ENCODE results near the gene TINAG.
"Not testable (repeated sequence)": the region's sequence is repeated elsewhere in the genome, so short reads cannot be mapped to it uniquely, and the experiment has no call there.

TINAG gene

GRCh38 chr6:54308986-54309315 lies 710 bp downstream of the TINAG start:
- Histone ChIP-seq H3K36me3 (ENCODE audit: control insufficient read depth, insufficient read depth, low read length) (no peaks in the 10 kb centered on the region), H3K27me3 (replicated peaks; ENCODE audit: control insufficient read depth, insufficient read depth, low read length) (no peaks in the 10 kb centered on the region), H3K4me3 (replicated peaks; ENCODE audit: low read depth, low read length) (no peak overlapping the region)
- DNase-seq (ENCODE audit: extremely low read depth, insufficient read length): no peak
- TF ChIP-seq CTCF (IDR thresholded peaks at IDR 0.05; ENCODE audit: insufficient read depth, low read length, poor library complexity, severe bottlenecking): no peak

- no peak overlapping the region for H3K4me3 ChIP-seq (replicated peaks; ENCODE audit: low read depth, low read length)
- no peak for TF ChIP-seq CTCF (IDR thresholded peaks at IDR 0.05; ENCODE audit: insufficient read depth, low read length, poor library complexity, severe bottlenecking)
- no peaks in the 10 kb centered on the region for H3K36me3 ChIP-seq (ENCODE audit: control insufficient read depth, insufficient read depth, low read length)
- DNase-seq (ENCODE audit: extremely low read depth, insufficient read length): no peak
- H3K27me3 ChIP-seq (replicated peaks; ENCODE audit: control insufficient read depth, insufficient read depth, low read length): no peaks in the 10 kb centered on the region
Measured at GRCh38 chr6:54310377-54311152, 2.3 kb downstream of the TINAG start.

- no peaks in the 10 kb centered on the region for H3K36me3 ChIP-seq (ENCODE audit: control insufficient read depth, insufficient read depth, low read length)
- H3K27me3 ChIP-seq (replicated peaks; ENCODE audit: control insufficient read depth, insufficient read depth, low read length): no peaks in the 10 kb centered on the region
- no peak overlapping the region for H3K4me3 ChIP-seq (replicated peaks; ENCODE audit: low read depth, low read length)
- TF ChIP-seq CTCF (IDR thresholded peaks at IDR 0.05; ENCODE audit: insufficient read depth, low read length, poor library complexity, severe bottlenecking): no peak
- no peak for DNase-seq (ENCODE audit: extremely low read depth, insufficient read length)
Measured at GRCh38 chr6:54315656-54316055, 7.4 kb downstream of the TINAG start.

- no peaks in the 10 kb centered on the region for H3K27me3 ChIP-seq (replicated peaks; ENCODE audit: control insufficient read depth, insufficient read depth, low read length)
- H3K36me3 ChIP-seq (ENCODE audit: control insufficient read depth, insufficient read depth, low read length): no peaks in the 10 kb centered on the region
- TF ChIP-seq CTCF (IDR thresholded peaks at IDR 0.05; ENCODE audit: insufficient read depth, low read length, poor library complexity, severe bottlenecking): no peak
- DNase-seq (ENCODE audit: extremely low read depth, insufficient read length): no peak
- no peak overlapping the region for H3K4me3 ChIP-seq (replicated peaks; ENCODE audit: low read depth, low read length)
Measured at GRCh38 chr6:54320871-54321270, 12.6 kb downstream of the TINAG start.

- no peaks in the 10 kb centered on the region for H3K36me3 ChIP-seq (ENCODE audit: control insufficient read depth, insufficient read depth, low read length)
- DNase-seq (ENCODE audit: extremely low read depth, insufficient read length): no peak
- no peak overlapping the region for H3K4me3 ChIP-seq (replicated peaks; ENCODE audit: low read depth, low read length)
- TF ChIP-seq CTCF (IDR thresholded peaks at IDR 0.05; ENCODE audit: insufficient read depth, low read length, poor library complexity, severe bottlenecking): no peak
- no peaks in the 10 kb centered on the region for H3K27me3 ChIP-seq (replicated peaks; ENCODE audit: control insufficient read depth, insufficient read depth, low read length)
Measured at GRCh38 chr6:54327631-54328030, 19.4 kb downstream of the TINAG start.

- H3K4me3 ChIP-seq (replicated peaks; ENCODE audit: low read depth, low read length); H3K27me3 ChIP-seq (replicated peaks; ENCODE audit: control insufficient read depth, insufficient read depth, low read length); DNase-seq (ENCODE audit: extremely low read depth, insufficient read length); H3K36me3 ChIP-seq (ENCODE audit: control insufficient read depth, insufficient read depth, low read length): not testable (repeated sequence)
Measured at GRCh38 chr6:54331571-54331970, 23.3 kb downstream of the TINAG start.
